Hematopoietic multipotent progenitor cell treated with erythropoietin and hydrocortisone succinate and interleukin-3 and kit ligand, for 15 days (in vitro differentiated cells): ENCODE measurements around the gene UGT1A3.

Experiments used
- DNase-seq: peaks from one replicate; pipeline ENCODE4 v3.0.0-alpha.2; 2015; ENCODE audit warnings: low spot score

UGT1A3 gene

DNA sequence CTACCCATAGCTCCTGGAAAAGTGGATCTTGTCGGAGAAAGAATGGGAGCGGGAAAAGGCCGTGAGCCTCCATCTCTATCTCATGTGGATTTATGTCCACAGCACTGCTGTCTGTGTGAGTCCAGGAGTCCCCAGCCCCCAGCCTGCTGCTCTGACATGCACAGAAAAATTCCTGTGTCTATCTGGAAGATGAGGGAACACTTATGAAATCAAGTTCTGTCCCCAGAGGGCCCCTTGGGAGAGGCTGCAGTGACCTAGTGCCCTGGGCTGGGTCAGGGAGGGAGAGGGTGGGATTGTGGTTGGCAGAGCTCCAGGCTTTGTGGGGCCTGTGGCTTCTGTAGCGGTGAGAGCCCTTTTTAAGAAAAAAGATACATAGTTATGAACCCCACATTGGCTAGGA lies 87.9 kb downstream of the UGT1A3 start:
- no peak for DNase-seq

- DNase-seq = no peak
These were observed 88.6 kb downstream of the UGT1A3 start for GRCh38 chr2:233817361-233817911.

DNA sequence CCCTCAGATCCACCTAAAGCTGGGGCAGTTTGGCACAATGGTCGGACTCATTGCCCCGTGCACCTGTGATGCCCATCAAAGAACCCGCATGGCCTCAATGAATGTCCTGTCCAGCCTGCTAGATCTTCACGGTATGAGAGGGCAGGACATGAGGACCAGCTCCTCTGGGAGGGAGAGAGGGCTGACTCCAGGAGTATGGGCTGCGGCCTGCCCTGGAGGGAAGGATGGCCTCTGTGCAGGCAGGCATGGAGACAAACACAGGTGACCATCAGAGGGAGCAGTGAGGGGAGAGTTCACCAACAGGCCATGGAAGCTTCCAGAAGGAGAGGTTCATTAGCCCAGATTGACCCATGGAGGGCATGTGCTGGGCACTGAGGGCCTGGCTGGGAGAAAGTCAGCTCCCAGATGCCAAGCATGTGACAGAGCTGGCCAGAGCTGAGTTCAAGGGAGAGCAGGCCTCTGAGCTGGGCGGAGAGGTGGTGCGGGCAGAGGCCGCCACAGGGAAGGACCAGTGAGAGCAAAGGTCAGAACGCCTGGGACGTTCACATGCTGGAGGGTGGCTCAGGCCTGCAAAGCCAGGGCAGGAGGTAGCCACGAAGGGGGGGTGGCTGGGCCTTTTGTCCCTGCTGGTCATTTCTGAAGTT lies 89.3 kb downstream of the UGT1A3 start:
- DNase-seq = no peak

DNA sequence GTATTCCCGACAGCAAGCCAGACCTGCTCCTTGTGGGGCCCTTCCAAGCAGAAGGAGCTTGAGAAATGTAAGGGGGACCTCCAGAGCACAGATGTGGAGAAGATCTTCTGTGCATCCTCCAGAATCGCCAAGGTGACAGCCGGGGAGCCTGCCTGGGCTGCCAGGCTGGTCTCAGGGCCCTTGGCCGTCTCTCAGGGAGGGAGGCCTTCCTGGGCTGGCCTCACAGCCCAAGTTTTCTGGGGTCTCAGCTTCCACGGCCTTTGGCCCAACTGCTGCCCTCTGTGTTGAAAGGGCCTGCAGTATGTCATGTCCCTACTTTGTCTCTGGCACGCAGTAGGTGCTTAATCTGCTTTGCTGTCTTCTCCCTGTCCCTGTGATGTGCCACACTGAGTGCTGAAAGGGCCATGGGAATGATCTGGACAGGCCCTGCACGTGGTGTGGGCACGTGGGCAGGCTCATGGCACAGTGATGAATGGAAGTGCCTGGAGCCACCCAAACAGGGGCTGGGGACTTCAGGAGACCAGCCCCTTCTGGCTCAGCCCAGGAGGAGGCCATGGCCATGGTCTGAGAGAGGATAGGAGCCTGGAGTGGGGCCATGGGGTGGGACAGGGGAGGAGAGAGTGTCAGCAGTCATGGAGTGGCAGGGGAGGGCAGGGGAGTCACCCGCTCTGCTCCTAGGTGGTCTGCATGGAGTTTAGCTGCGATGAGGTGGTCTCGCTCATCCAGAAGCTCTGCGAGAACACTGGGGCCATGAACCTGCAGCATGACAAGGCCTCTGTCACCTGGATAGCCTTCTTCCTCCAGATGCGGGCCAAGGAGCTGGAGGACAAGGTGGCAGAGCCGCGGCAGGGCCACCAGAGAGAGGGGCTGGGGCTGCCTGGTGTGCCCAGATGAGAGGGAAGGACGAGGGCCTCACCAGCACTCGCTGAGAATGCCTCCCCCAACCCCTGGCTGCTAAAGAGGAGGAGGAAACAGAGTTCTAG lies 90.1 kb downstream of the UGT1A3 start:
- DNase-seq = no peak

- DNase-seq = no peak
These were observed 91.3 kb downstream of the UGT1A3 start for GRCh38 chr2:233819884-233820773.

DNA sequence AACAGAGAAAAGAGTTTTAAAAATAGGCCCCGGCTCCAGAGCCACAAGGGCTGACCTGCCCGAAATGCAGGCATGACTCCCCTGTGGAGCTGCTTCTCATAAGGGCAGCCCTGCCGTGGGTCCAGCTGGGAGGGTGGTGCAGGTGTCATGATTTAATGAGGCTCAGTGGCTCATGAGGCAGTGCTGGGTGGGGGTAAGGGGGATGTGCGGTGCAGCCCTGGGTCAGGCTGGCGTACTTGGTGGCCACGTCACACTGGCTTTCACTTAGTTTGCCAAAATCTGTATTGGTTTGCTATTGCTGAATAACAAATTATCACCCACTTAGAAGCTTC lies 91.9 kb downstream of the UGT1A3 start:
- DNase-seq = no peak

- DNase-seq = no peak
These were observed 92.4 kb downstream of the UGT1A3 start for GRCh38 chr2:233821196-233821595.

- no peak for DNase-seq
These were observed 92.9 kb downstream of the UGT1A3 start for GRCh38 chr2:233821709-233822100.

- no peak for DNase-seq
These were observed 93.4 kb downstream of the UGT1A3 start for GRCh38 chr2:233822101-233822771.
